Measurements from ENCODE around the gene ALG12. TPM values are rescaled to one million over a fixed set of nuclear protein-coding genes. Genes with fewer than 3 reads are reported as not detected.
A peak's percentile ranks its signal among the peaks of the same experiment; 100 is the strongest.

ALG12 gene
- total RNA-seq, 1 donor from 2014 or later = 18.7 TPM

DNA sequence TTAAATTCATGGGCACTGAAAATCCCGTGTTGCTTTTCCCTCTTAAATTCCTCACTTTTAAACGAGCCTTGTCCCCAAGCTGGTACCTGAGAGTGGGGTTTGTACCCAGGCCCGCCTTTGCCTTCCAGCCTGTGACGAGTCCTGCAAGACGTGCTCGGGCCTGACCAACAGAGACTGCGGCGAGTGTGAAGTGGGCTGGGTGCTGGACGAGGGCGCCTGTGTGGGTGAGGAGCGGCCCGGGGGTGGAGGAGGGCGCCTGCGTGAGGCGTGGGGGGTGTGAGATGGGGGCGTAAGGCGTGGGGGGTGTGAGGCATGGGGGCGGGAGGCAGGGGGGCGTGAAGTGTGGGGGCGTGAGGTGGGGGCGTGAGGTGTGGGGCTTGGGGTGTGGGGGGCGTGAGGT lies 4.2 kb upstream of the ALG12 start:
- H3K27me3 ChIP-seq (ENCODE audit: control insufficient read depth, insufficient read depth, low read length) = no peaks in the 10 kb centered on the region
- DNase-seq (ENCODE audit: low read depth) (peak; percentile 27), FAIRE-seq (no peak)
- TF ChIP-seq, protein P1, sequence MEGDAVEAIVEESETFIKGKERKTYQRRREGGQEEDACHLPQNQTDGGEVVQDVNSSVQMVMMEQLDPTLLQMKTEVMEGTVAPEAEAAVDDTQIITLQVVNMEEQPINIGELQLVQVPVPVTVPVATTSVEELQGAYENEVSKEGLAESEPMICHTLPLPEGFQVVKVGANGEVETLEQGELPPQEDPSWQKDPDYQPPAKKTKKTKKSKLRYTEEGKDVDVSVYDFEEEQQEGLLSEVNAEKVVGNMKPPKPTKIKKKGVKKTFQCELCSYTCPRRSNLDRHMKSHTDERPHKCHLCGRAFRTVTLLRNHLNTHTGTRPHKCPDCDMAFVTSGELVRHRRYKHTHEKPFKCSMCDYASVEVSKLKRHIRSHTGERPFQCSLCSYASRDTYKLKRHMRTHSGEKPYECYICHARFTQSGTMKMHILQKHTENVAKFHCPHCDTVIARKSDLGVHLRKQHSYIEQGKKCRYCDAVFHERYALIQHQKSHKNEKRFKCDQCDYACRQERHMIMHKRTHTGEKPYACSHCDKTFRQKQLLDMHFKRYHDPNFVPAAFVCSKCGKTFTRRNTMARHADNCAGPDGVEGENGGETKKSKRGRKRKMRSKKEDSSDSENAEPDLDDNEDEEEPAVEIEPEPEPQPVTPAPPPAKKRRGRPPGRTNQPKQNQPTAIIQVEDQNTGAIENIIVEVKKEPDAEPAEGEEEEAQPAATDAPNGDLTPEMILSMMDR (IDR thresholded peaks at IDR 0.05; ENCODE audit: insufficient read depth, low read length, severe bottlenecking) = no peak
- H3K36me3 ChIP-seq (ENCODE audit: control insufficient read depth, insufficient read depth, low read length) = peaks cover 10% of the 10 kb centered on the region
- H3K4me3 ChIP-seq (ENCODE audit: low read depth, low read length) = no peak overlapping the region

DNA sequence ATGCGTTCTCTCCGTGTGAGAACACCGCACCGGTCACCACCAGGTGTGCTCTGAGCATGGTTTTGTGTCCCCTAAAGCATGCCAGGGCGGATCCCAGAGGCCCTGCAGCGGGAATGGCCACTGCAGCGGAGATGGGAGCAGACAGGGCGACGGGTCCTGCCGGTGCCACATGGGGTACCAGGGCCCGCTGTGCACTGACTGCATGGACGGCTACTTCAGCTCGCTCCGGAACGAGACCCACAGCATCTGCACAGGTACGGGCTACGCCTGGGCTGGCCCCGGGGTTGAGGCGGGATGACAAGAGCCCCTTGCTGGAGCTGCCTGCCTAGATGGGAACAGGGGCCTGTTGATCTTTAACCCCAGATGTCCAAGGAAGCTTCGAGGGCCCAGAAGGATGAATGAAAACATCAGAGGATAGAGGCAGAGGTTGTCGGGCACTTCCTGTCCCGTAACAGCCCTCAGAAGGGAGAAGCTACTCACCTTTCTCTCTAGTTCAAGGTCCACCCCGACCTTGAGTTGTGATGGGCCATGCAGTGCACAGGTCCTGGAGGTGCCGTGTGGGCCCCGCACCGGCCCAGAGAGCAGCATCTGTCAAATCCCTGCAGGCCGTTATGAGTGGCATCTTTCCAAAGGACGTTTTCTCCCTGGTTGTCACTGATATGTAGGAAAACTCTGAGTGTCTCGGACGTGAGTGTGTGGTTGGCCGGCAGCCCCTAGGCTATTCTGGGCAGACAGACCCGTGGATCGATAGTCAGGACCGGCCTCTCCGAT lies 3.5 kb upstream of the ALG12 start:
- Histone ChIP-seq H3K4me3 (ENCODE audit: low read depth, low read length) (no peak overlapping the region), H3K36me3 (ENCODE audit: control insufficient read depth, insufficient read depth, low read length) (peaks cover 10% of the 10 kb centered on the region), H3K27me3 (ENCODE audit: control insufficient read depth, insufficient read depth, low read length) (no peaks in the 10 kb centered on the region)
- FAIRE-seq (no peak), DNase-seq (ENCODE audit: low read depth) (no peak)
- TF ChIP-seq, protein P1 (IDR thresholded peaks at IDR 0.05; ENCODE audit: insufficient read depth, low read length, severe bottlenecking) = no peak

DNA sequence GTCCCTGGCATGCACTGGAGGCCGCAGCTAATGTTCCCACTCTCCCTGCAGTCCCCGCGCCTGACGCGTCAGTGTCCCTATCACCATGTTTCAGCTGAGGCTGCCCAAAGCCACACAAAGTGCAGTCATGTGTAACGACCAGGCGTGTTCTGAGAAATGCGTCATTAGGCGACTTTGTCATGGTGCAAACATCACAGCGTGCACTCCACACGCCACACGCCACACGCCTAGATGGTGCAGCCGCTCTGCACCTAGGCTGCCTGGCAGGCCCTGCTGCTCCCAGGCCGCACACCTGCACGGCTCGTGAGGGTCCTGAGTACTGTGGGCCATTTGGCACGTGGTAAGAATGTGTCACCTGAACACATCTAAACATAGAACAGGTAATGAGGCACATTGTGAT lies 2.6 kb upstream of the ALG12 start:
- TF ChIP-seq, protein P1 (IDR thresholded peaks at IDR 0.05; ENCODE audit: insufficient read depth, low read length, severe bottlenecking) = no peak
- no peak for FAIRE-seq
- peaks cover 9% of the 10 kb centered on the region for H3K36me3 ChIP-seq (ENCODE audit: control insufficient read depth, insufficient read depth, low read length)

DNA sequence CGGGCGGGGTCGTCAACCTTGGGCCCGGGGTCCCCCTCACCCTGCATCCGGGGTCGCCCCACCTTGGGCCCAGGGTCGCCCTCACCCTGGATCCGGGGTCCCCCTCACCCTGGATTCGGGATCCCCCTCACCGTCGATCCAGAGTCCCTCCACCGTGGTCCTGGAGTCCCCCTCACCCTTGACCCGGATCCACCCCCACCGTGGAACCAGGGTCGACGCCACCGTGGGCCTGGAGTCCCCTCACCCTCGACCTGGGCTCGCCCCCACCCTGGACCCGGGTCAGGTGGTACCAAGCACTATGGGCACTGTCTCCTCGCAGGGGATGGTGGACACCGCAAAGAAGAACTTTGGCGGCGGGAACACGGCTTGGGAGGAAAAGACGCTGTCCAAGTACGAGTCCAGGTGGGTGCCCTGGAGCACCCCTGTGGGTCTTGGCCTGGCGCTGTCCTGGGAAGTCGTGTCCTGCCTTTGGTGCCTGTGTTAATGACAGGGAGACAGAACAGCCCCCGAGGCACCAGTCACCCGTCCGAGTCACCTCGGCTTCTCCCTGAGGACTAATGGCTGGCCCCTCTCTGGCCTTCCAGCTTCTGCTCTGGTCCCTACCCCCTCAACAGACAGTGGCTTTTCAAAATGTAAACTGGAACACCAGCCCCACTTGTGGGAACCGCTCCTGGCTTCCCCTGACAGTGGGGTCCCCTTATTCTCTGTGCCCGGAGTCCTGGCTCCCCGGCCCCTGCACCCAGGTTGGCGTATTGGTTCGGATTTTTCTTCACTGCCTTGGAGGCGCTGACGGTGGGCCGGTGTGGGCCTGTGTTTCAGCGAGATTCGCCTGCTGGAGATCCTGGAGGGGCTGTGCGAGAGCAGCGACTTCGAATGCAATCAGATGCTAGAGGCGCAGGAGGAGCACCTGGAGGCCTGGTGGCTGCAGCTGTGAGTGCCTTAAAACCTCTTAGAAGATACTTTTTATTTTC lies 958 bp upstream of the ALG12 start:
- peak overlapping the region; percentile 84 for H3K4me3 ChIP-seq (ENCODE audit: low read depth, low read length)
- FAIRE-seq (no peak), DNase-seq (ENCODE audit: low read depth) (no peak)
- no peaks in the 10 kb centered on the region for H3K27me3 ChIP-seq (ENCODE audit: control insufficient read depth, insufficient read depth, low read length)
- TF ChIP-seq, protein P1 (IDR thresholded peaks at IDR 0.05; ENCODE audit: insufficient read depth, low read length, severe bottlenecking) = no peak
- H3K36me3 ChIP-seq (ENCODE audit: control insufficient read depth, insufficient read depth, low read length) = peaks cover 5% of the 10 kb centered on the region

More for the DNA sequence above, 2.6 kb upstream of the ALG12 start:
- Histone ChIP-seq H3K27me3 (ENCODE audit: control insufficient read depth, insufficient read depth, low read length) (no peaks in the 10 kb centered on the region), H3K4me3 (ENCODE audit: low read depth, low read length) (no peak overlapping the region)
- no peak for DNase-seq (ENCODE audit: low read depth)

DNA sequence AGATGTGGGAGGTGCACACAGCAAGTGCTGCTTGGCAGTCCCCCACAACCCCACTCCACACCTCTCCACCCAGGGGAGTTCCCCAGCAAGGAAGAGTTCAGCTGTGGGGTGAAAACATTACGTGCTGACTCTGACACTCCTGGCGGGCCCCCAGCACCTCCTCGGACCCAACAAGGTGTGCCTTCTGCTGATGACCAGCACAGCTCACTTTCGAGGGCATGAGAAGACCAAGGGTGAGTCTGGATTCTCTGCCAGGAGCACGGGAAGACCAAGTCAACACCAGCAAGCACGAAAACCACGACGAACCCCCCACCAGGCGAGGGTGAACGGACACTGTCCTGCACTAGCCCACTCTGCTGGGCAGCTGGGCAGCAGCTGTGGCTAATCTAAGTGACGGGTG lies 1.4 kb downstream of the ALG12 start:
- Histone ChIP-seq H3K36me3 (ENCODE audit: control insufficient read depth, insufficient read depth, low read length) (peaks cover 8% of the 10 kb centered on the region), H3K4me3 (ENCODE audit: low read depth, low read length) (no peak overlapping the region), H3K27me3 (ENCODE audit: control insufficient read depth, insufficient read depth, low read length) (no peaks in the 10 kb centered on the region)
- FAIRE-seq = no peak
- TF ChIP-seq, protein P1 (IDR thresholded peaks at IDR 0.05; ENCODE audit: insufficient read depth, low read length, severe bottlenecking) = no peak
- no peak for DNase-seq (ENCODE audit: low read depth)

Measured in bronchial epithelial cell (primary cell).